Measurements from ENCODE around the gene DNAJC11.

The DNAJC11 gene

GRCh38 chr1:6657138-6657537, 44.5 kb downstream of the DNAJC11 start:
- no peak for ATAC-seq
- no peak for TF ChIP-seq OSR1 (CRISPR knock-in tag; IDR thresholded peaks at IDR 0.05)
- TF ChIP-seq ZFP30 (CRISPR knock-in tag; IDR thresholded peaks at IDR 0.05) = no peak
- no peak for TF ChIP-seq POU6F1 (CRISPR knock-in tag; IDR thresholded peaks at IDR 0.05; ENCODE audit: borderline replicate concordance, low read depth)
- no peak for TF ChIP-seq PPARA (CRISPR knock-in tag; IDR thresholded peaks at IDR 0.05; ENCODE audit: borderline replicate concordance)
- no peak for TF ChIP-seq TCF4 (CRISPR knock-in tag; IDR thresholded peaks at IDR 0.05; ENCODE audit: borderline replicate concordance)
- TF ChIP-seq CSDC2 (CRISPR knock-in tag; IDR thresholded peaks at IDR 0.05) = no peak
- no peak for TF ChIP-seq ZNF565 (CRISPR knock-in tag; conservative IDR thresholded peaks at IDR 0.05; ENCODE audit: low read depth)
- TF ChIP-seq SNAI2 (CRISPR knock-in tag; IDR thresholded peaks at IDR 0.05) = no peak
- TF ChIP-seq TSHZ2 (CRISPR knock-in tag; IDR thresholded peaks at IDR 0.05) = no peak
- no peak for TF ChIP-seq TOX (CRISPR knock-in tag; IDR thresholded peaks at IDR 0.05; ENCODE audit: borderline replicate concordance)
- TF ChIP-seq ZNF8 (CRISPR knock-in tag; IDR thresholded peaks at IDR 0.05) = no peak
- no peak for TF ChIP-seq BACH2 (CRISPR knock-in tag; IDR thresholded peaks at IDR 0.05; ENCODE audit: borderline replicate concordance)
- TF ChIP-seq ESRRG (CRISPR knock-in tag; IDR thresholded peaks at IDR 0.05) = no peak
- no peak for TF ChIP-seq CSRNP3 (CRISPR knock-in tag; IDR thresholded peaks at IDR 0.05)
- TF ChIP-seq GLIS3 (CRISPR knock-in tag; IDR thresholded peaks at IDR 0.05) = no peak
- TF ChIP-seq RARB (CRISPR knock-in tag; IDR thresholded peaks at IDR 0.05) = no peak
- TF ChIP-seq ZC3H10 (CRISPR knock-in tag; IDR thresholded peaks at IDR 0.05) = no peak

GRCh38 chr1:6653436-6654290, 48.0 kb downstream of the DNAJC11 start:
- ATAC-seq = no peak
- no peak for TF ChIP-seq CSDC2 (CRISPR knock-in tag; IDR thresholded peaks at IDR 0.05)

DNA sequence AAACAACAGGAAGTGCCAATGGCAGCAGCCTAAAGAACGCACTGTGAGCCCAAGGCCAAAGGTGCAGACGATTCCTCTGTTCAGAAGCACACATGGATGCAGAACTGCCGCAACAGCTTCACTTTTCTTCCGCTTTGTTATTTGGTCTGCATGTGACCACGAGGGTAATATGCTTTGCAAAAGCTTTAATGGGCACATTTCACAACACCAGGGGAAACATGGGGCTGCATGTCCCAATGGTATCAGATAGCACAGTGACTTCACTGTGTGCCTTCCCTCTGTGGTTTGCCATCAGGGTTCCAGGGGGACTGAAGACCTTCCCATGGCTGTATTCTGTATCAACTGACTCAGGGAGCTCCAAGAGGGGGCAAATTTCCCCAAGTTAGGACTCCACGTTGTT, 48.6 kb downstream of the DNAJC11 start:
- TF ChIP-seq TOX (CRISPR knock-in tag; IDR thresholded peaks at IDR 0.05; ENCODE audit: borderline replicate concordance) = no peak
- no peak for TF ChIP-seq ZNF565 (CRISPR knock-in tag; conservative IDR thresholded peaks at IDR 0.05; ENCODE audit: low read depth)
- TF ChIP-seq ZNF70 (CRISPR knock-in tag; IDR thresholded peaks at IDR 0.05) = no peak
- TF ChIP-seq CSDC2 (CRISPR knock-in tag; IDR thresholded peaks at IDR 0.05) = no peak
- no peak for TF ChIP-seq GLIS3 (CRISPR knock-in tag; IDR thresholded peaks at IDR 0.05)
- no peak for TF ChIP-seq TSHZ2 (CRISPR knock-in tag; IDR thresholded peaks at IDR 0.05)
- TF ChIP-seq ZC3H10 (CRISPR knock-in tag; IDR thresholded peaks at IDR 0.05) = no peak
- TF ChIP-seq ZFP30 (CRISPR knock-in tag; IDR thresholded peaks at IDR 0.05) = no peak
- no peak for TF ChIP-seq ARNTL (CRISPR knock-in tag; IDR thresholded peaks at IDR 0.05; ENCODE audit: borderline replicate concordance, low read depth)
- TF ChIP-seq BACH2 (CRISPR knock-in tag; IDR thresholded peaks at IDR 0.05; ENCODE audit: borderline replicate concordance) = no peak
- TF ChIP-seq PPARA (CRISPR knock-in tag; IDR thresholded peaks at IDR 0.05; ENCODE audit: borderline replicate concordance) = no peak
- no peak for TF ChIP-seq CSRNP3 (CRISPR knock-in tag; IDR thresholded peaks at IDR 0.05)
- no peak for TF ChIP-seq CREB5 (CRISPR knock-in tag; IDR thresholded peaks at IDR 0.05; ENCODE audit: low read depth)
- no peak for TF ChIP-seq TCF4 (CRISPR knock-in tag; IDR thresholded peaks at IDR 0.05; ENCODE audit: borderline replicate concordance)
- TF ChIP-seq POU6F1 (CRISPR knock-in tag; IDR thresholded peaks at IDR 0.05; ENCODE audit: borderline replicate concordance, low read depth) = no peak
- TF ChIP-seq ISL1 (CRISPR knock-in tag; IDR thresholded peaks at IDR 0.05) = no peak
- TF ChIP-seq ZNF8 (CRISPR knock-in tag; IDR thresholded peaks at IDR 0.05) = no peak
- no peak for TF ChIP-seq SNAI2 (CRISPR knock-in tag; IDR thresholded peaks at IDR 0.05)
- TF ChIP-seq ESRRG (CRISPR knock-in tag; IDR thresholded peaks at IDR 0.05) = no peak
- no peak for TF ChIP-seq OSR1 (CRISPR knock-in tag; IDR thresholded peaks at IDR 0.05)
- ATAC-seq = no peak
